ENCODE results near the gene INTS4.
"Not testable (repeated sequence)": the region's sequence is repeated elsewhere in the genome, so short reads cannot be mapped to it uniquely, and the experiment has no call there.

INTS4 gene, protein sequence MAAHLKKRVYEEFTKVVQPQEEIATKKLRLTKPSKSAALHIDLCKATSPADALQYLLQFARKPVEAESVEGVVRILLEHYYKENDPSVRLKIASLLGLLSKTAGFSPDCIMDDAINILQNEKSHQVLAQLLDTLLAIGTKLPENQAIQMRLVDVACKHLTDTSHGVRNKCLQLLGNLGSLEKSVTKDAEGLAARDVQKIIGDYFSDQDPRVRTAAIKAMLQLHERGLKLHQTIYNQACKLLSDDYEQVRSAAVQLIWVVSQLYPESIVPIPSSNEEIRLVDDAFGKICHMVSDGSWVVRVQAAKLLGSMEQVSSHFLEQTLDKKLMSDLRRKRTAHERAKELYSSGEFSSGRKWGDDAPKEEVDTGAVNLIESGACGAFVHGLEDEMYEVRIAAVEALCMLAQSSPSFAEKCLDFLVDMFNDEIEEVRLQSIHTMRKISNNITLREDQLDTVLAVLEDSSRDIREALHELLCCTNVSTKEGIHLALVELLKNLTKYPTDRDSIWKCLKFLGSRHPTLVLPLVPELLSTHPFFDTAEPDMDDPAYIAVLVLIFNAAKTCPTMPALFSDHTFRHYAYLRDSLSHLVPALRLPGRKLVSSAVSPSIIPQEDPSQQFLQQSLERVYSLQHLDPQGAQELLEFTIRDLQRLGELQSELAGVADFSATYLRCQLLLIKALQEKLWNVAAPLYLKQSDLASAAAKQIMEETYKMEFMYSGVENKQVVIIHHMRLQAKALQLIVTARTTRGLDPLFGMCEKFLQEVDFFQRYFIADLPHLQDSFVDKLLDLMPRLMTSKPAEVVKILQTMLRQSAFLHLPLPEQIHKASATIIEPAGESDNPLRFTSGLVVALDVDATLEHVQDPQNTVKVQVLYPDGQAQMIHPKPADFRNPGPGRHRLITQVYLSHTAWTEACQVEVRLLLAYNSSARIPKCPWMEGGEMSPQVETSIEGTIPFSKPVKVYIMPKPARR

DNA sequence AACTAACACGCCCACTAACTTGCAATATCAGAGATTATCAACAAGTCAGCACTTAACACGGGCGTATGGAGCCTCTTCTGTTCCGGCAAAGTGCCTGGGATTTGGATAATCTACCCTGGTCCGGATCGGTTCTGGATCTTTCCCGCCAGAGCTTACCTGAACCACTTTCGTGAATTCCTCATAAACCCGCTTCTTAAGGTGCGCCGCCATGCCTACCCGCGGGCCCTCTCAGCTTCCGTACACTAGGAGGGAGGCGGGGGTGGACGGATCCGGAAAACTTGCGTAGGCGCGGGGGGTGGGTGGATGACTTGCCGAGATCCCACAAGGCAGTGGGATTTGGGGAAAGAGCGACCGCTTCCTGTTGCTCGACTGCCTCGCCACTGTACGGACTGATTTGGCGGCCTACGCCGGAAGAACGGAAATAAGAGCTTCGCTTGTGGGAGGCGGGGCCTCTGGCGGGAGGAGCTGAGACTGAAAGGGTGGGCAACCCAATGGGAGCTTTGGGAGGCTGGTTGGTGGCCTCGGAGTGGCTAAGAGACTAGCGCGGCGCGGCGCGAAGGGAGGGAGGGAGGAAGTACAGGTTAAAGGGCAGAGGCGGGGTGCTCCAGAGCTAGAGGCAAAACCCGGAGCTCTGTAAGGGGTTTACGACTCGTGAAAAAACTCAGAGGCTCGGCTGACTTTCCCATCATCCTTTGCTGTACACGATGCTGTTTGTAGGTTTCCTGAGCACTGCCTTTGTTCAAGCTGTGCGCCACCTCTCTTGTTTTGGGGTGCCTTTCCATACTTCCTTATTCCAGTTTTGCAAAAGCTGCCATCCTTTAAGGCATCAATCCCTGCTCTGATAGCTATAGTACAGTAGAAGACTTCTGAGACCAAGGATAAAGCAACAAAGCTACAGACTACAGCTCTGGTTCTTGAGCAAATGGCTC lies at the start of gene INTS4:
INTS4 (minus strand) TSS at position 235 of the 929 bp plus-strand sequence; CDS start at position 210, 25 bp downstream.
- no peaks in the 10 kb centered on the region for H4K20me1 ChIP-seq (ENCODE audit: insufficient read depth, low read length)
- H3K9ac ChIP-seq (ENCODE audit: low read depth, low read length), result peak within 1 kb of the TSS; percentile 64
- peak within 1 kb of the TSS; percentile 81 for H3K27ac ChIP-seq (ENCODE audit: low read length)
- H3K36me3 ChIP-seq (ENCODE audit: insufficient read depth, low read length), result peaks cover 21% of the 10 kb centered on the region
- H3K27me3 ChIP-seq (ENCODE audit: insufficient read depth, low read length, poor library complexity), result no peaks in the 10 kb centered on the region
- H3K4me1 ChIP-seq (ENCODE audit: insufficient read depth, low read length), result peaks cover 30% of the 10 kb centered on the region
- H3K79me2 ChIP-seq (ENCODE audit: insufficient read depth, low read length), result peaks cover 40% of the 10 kb centered on the region
- peak within 1 kb of the TSS; percentile 90 for H2AFZ ChIP-seq (ENCODE audit: low read depth, low read length)
- TF ChIP-seq EZH2 (IDR thresholded peaks at IDR 0.05; ENCODE audit: borderline replicate concordance, low read depth, low read length, severe bottlenecking), result no peak
- TF ChIP-seq, protein P1, sequence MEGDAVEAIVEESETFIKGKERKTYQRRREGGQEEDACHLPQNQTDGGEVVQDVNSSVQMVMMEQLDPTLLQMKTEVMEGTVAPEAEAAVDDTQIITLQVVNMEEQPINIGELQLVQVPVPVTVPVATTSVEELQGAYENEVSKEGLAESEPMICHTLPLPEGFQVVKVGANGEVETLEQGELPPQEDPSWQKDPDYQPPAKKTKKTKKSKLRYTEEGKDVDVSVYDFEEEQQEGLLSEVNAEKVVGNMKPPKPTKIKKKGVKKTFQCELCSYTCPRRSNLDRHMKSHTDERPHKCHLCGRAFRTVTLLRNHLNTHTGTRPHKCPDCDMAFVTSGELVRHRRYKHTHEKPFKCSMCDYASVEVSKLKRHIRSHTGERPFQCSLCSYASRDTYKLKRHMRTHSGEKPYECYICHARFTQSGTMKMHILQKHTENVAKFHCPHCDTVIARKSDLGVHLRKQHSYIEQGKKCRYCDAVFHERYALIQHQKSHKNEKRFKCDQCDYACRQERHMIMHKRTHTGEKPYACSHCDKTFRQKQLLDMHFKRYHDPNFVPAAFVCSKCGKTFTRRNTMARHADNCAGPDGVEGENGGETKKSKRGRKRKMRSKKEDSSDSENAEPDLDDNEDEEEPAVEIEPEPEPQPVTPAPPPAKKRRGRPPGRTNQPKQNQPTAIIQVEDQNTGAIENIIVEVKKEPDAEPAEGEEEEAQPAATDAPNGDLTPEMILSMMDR (IDR thresholded peaks at IDR 0.05; ENCODE audit: borderline replicate concordance, extremely low read depth, low read length, poor library complexity, severe bottlenecking), result no peak
- peak; percentile 96 for ATAC-seq (ENCODE audit: insufficient read depth, low read depth)
- H3K4me3 ChIP-seq (ENCODE audit: low read depth in 1 of 2, low read length in 2 of 2), result peak within 1 kb of the TSS; percentile 64 to 75
- peak; percentile 100 for DNase-seq
- H3K4me2 ChIP-seq (ENCODE audit: insufficient read depth, low read length), result peak within 1 kb of the TSS; percentile 78
- H3K9me3 ChIP-seq (ENCODE audit: insufficient read depth, low read length, severe bottlenecking), result no peaks in the 10 kb centered on the region

DNA sequence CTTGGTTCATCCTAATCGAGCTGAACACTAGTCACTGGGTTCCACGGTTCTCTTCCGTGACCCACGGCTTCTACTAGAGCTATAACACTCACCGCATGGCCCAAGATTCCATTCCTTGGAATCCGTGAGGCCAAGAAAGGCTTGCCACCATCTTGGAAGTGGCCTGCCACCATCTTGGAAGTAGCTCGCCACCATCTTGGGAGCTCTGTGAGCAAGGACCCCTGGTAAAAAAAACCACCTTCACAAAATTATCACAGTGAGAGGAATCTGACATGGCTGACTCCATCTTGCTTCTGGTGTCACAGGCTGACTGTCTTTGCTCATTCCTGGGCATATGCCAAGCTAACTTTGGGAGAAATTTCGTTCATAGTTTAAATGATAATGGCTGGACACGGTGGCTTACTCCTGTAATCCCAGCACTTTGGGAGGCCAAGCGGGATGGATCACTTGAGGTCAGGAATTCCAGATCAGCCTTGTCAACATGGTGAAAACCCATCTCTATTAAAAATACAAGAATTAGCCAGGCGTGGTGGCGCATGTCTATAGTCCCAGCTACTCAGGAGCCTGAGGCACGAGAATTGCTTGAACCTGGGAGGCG lies 47.5 kb upstream of the INTS4 start:
- Histone ChIP-seq H3K36me3 (ENCODE audit: insufficient read depth, low read length) (no peaks in the 10 kb centered on the region), H4K20me1 (ENCODE audit: insufficient read depth, low read length) (no peaks in the 10 kb centered on the region), H3K9ac (ENCODE audit: low read depth, low read length) (no peak overlapping the region), H3K27me3 (ENCODE audit: insufficient read depth, low read length, poor library complexity) (no peaks in the 10 kb centered on the region), H3K79me2 (ENCODE audit: insufficient read depth, low read length) (no peaks in the 10 kb centered on the region), H3K4me3 (ENCODE audit: low read depth in 1 of 2, low read length in 2 of 2) (no peak overlapping the region), H3K4me1 (ENCODE audit: insufficient read depth, low read length) (peaks cover 22% of the 10 kb centered on the region), H2AFZ (ENCODE audit: low read depth, low read length) (no peak overlapping the region), H3K4me2 (ENCODE audit: insufficient read depth, low read length) (no peak overlapping the region), H3K9me3 (ENCODE audit: insufficient read depth, low read length, severe bottlenecking) (no peaks in the 10 kb centered on the region), H3K27ac (ENCODE audit: low read length) (no peak overlapping the region)
- no peak for ATAC-seq (ENCODE audit: insufficient read depth, low read depth)
- DNase-seq, result no peak
- no peak for TF ChIP-seq EZH2 (IDR thresholded peaks at IDR 0.05; ENCODE audit: borderline replicate concordance, low read depth, low read length, severe bottlenecking)
- TF ChIP-seq, protein P1 (IDR thresholded peaks at IDR 0.05; ENCODE audit: borderline replicate concordance, extremely low read depth, low read length, poor library complexity, severe bottlenecking), result no peak

DNA sequence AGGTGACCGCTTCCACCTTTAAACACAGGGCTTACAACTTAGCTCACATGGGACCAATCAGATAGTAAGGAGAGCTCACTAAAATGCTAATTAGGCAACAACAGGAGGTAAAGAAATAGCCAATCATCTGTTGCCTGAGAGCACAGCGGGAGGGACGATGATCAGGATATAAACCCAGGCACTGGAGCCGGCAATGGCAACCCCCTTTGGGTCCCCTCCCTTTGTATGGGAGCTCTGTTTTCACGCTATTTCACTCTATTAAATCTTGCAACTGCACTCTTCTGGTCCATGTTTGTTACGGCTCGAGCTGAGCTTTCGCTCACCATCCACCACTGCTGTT lies 46.9 kb upstream of the INTS4 start:
- H4K20me1 ChIP-seq (ENCODE audit: insufficient read depth, low read length); ATAC-seq (ENCODE audit: insufficient read depth, low read depth); H3K4me2 ChIP-seq (ENCODE audit: insufficient read depth, low read length); H3K36me3 ChIP-seq (ENCODE audit: insufficient read depth, low read length); H3K9me3 ChIP-seq (ENCODE audit: insufficient read depth, low read length, severe bottlenecking); H3K27ac ChIP-seq (ENCODE audit: low read length); H3K9ac ChIP-seq (ENCODE audit: low read depth, low read length); H3K79me2 ChIP-seq (ENCODE audit: insufficient read depth, low read length); DNase-seq; H2AFZ ChIP-seq (ENCODE audit: low read depth, low read length); H3K27me3 ChIP-seq (ENCODE audit: insufficient read depth, low read length, poor library complexity); H3K4me3 ChIP-seq (ENCODE audit: low read depth in 1 of 2, low read length in 2 of 2): not testable (repeated sequence)
- H3K4me1 ChIP-seq (ENCODE audit: insufficient read depth, low read length), result peaks cover 20% of the 10 kb centered on the region

All from DND-41 (cell line).